Uterine smooth muscle cell (primary cell): ENCODE measurements around the gene MAP7D3. TPM values are rescaled to one million over a fixed set of nuclear protein-coding genes. Genes with fewer than 3 reads are reported as not detected.

Experiments
- total RNA-seq: library from RNA; depleted of rRNA; stranded (reverse); fragments of >200 nt; gene quantifications from 2 replicates; pipeline ENCODE4 v1.2.3, GENCODE V29; 2014

The MAP7D3 gene
- 12.9 and 16.4 TPM in 2 replicates for total RNA-seq

GRCh38 chrX:136251041-136251991, at the start of gene MAP7D3:
MAP7D3 (minus strand) TSS chrX:136251400; CDS start chrX:136251358, 42 bp downstream.

GRCh38 chrX:136300721-136301120, 49.5 kb upstream of the MAP7D3 start, which contains the start of gene ADGRG4:
ADGRG4 (plus strand) TSS chrX:136300963; CDS start chrX:136308778, 7,815 bp downstream.

Other genes starting within 250 kb of the MAP7D3 start
- gene FHL1, start 103.9 kb downstream of the MAP7D3 start, total RNA-seq: 44.3 and 106 TPM in 2 replicates
- not detected in 2 replicates for gene ADGRG4, start 49.6 kb upstream of the MAP7D3 start, total RNA-seq
- not detected in 2 replicates for gene BRS3, start 236.5 kb upstream of the MAP7D3 start, total RNA-seq
- 37.7 and 55.2 TPM in 2 replicates for gene HTATSF1, start 246.2 kb upstream of the MAP7D3 start, total RNA-seq